GM23248 (cell line): ENCODE measurements around the gene SMPD2. TPM values are rescaled to one million over a fixed set of nuclear protein-coding genes. Genes with fewer than 3 reads are reported as not detected.

Experiments used
- DNase-seq: peaks from one replicate; pipeline ENCODE4 v3.0.0-alpha.2; 2015
- H2AFZ ChIP-seq: fragments of 200-600 bp; sonication (generic); 2 replicates; pipeline ENCODE4 v1.6.1; 2016; ENCODE audit warnings: antibody characterized with exemption
- H3F3A ChIP-seq: fragments of 200-600 bp; sonication (generic); 2 replicates; pipeline ENCODE4 v1.6.1; 2016; ENCODE audit warnings: mild to moderate bottlenecking, antibody characterized with exemption, mixed run types; ENCODE audit not compliant: insufficient read depth
- H3K27ac ChIP-seq: fragments of 200-600 bp; sonication (generic); 2 replicates; pipeline ENCODE4 v1.5.1; 2016; ENCODE audit warnings: mild to moderate bottlenecking
- H3K27me3 ChIP-seq: fragments of 200-600 bp; sonication (generic); replicated peaks from 2 replicates; pipeline ENCODE4 v1.6.1; 2016; ENCODE audit warnings: mild to moderate bottlenecking; ENCODE audit not compliant: insufficient read depth
- H3K36me3 ChIP-seq: fragments of 200-600 bp; sonication (generic); 2 replicates; pipeline ENCODE4 v1.6.1; 2016; ENCODE audit warnings: low read depth, mild to moderate bottlenecking
- H3K4me1 ChIP-seq: fragments of 200-600 bp; sonication (generic); 2 replicates; pipeline ENCODE4 v1.6.1; 2016; ENCODE audit warnings: mild to moderate bottlenecking; ENCODE audit not compliant: insufficient read depth
- H3K4me2 ChIP-seq: fragments of 200-600 bp; sonication (generic); one replicate; pipeline ENCODE4 v1.6.1; 2016; ENCODE audit warnings: mild to moderate bottlenecking; ENCODE audit not compliant: unreplicated experiment
- H3K4me3 ChIP-seq: fragments of 200-600 bp; sonication (generic); 2 replicates; pipeline ENCODE4 v1.5.1; 2016; ENCODE audit warnings: mild to moderate bottlenecking
- H3K79me2 ChIP-seq: fragments of 200-600 bp; sonication (generic); 2 replicates; pipeline ENCODE4 v1.6.1; 2016; ENCODE audit warnings: mild to moderate bottlenecking; ENCODE audit not compliant: insufficient read depth
- H3K9ac ChIP-seq: fragments of 200-600 bp; sonication (generic); 2 replicates; pipeline ENCODE4 v1.6.1; 2016; ENCODE audit warnings: mild to moderate bottlenecking
- H3K9me2 ChIP-seq: fragments of 200-600 bp; sonication (generic); 2 replicates; pipeline ENCODE4 v1.6.1; 2016; ENCODE audit warnings: mixed run types, mild to moderate bottlenecking, moderate library complexity; ENCODE audit not compliant: insufficient read depth
- H3K9me3 ChIP-seq: fragments of 200-600 bp; sonication (generic); one replicate; pipeline ENCODE4 v1.6.1; 2017; ENCODE audit warnings: low read depth
- H4K20me1 ChIP-seq: fragments of 200-600 bp; sonication (generic); 2 replicates; pipeline ENCODE4 v1.6.0; 2016; ENCODE audit not compliant: insufficient read depth
- EZH2 ChIP-seq: fragments of 200-600 bp; sonication (generic); IDR thresholded peaks from 2 replicates; pipeline ENCODE4 v1.6.1; 2018; ENCODE audit warnings: antibody characterized with exemption, mild to moderate bottlenecking; ENCODE audit not compliant: insufficient read depth, poor library complexity, severe bottlenecking
- EZH2phosphoT487 ChIP-seq: fragments of 200-600 bp; sonication (generic); IDR thresholded peaks from 2 replicates; pipeline ENCODE4 v1.6.1; 2018; ENCODE audit warnings: antibody characterized with exemption, moderate library complexity, mild to moderate bottlenecking, low read depth; ENCODE audit not compliant: insufficient read depth
- WGBS, 2 experiments: methylation state at CpG; one replicate each; pipeline ENCODE4 v1.1.6; 2015 to 2017; ENCODE audit warnings: low lambda C conversion rate in 2 of 2, low coverage in 1 of 2; ENCODE audit errors: missing lambda C conversion rate in 2 of 2; 5-methylcytosine and 5-hydroxymethylcytosine counted together
- in situ Hi-C: fragments of 300-500 bp; cut with MboI; formaldehyde crosslinking; loops from 2 replicates; pipeline ENCODE4 v1.15.0; 2020
- polyA plus RNA-seq: library from polyadenylated mRNA; unstranded; fragments of >200 nt; fragmentation: Nextera tagmentation; extraction: Ambion mirVana; gene quantifications from 2 replicates; pipeline ENCODE4 v1.2.1, GENCODE V29; 2016
- total RNA-seq: library from RNA; depleted of rRNA; stranded (reverse); fragments of >200 nt; shearing (Covaris generic); gene quantifications from 2 replicates; pipeline ENCODE4 v1.2.3, GENCODE V29; 2014

Gene SMPD2
- total and polyA plus RNA-seq, 2 experiments from 2014 or later: 4.5 to 6.4 TPM

- no peak overlapping the region for H3K9ac ChIP-seq
- 92 to 95% methylated on average over 10 of the region's 10 CpGs for WGBS, 2 experiments
- peaks cover 2% of the 10 kb centered on the region; the same call in 1 of the 2 replicates for H3K36me3 ChIP-seq
- H2AFZ ChIP-seq: no peak overlapping the region
- no peak overlapping the region for H3K4me2 ChIP-seq
- TF ChIP-seq EZH2 (no peak), EZH2phosphoT487 (no peak)
- no peaks in the 10 kb centered on the region for H4K20me1 ChIP-seq
- in situ Hi-C loops: no loop called here
- 0 out of 2 replicates have a peak, but pooled peaks cover 4% of the 10 kb centered on the region for H3F3A ChIP-seq
- H3K27me3 ChIP-seq: no peaks in the 10 kb centered on the region
- H3K9me2 ChIP-seq: no peaks in the 10 kb centered on the region
- H3K27ac ChIP-seq: no peak overlapping the region
- no peak for DNase-seq
- no peaks in the 10 kb centered on the region for H3K79me2 ChIP-seq
- peaks cover 10% of the 10 kb centered on the region; the same call in 1 of the 2 replicates for H3K4me1 ChIP-seq
- no peaks in the 10 kb centered on the region for H3K9me3 ChIP-seq
- H3K4me3 ChIP-seq: no peak overlapping the region
Measured at GRCh38 chr6:109443425-109443950, 3.0 kb downstream of the SMPD2 start.

GRCh38 chr6:109445382-109445781 is 4.9 kb downstream of the SMPD2 start:
- TF ChIP-seq EZH2phosphoT487 (no peak), EZH2 (no peak)
- DNase-seq: peak; percentile 23
- in situ Hi-C loops: no loop called here

GRCh38 chr6:109446072-109446471 is 5.5 kb downstream of the SMPD2 start:
- Histone ChIP-seq H3K27me3 (no peaks in the 10 kb centered on the region), H3K36me3 (peaks cover 2% of the 10 kb centered on the region; the same call in 1 of the 2 replicates), H3K9ac (no peak overlapping the region), H3K9me2 (no peaks in the 10 kb centered on the region), H3F3A (0 out of 2 replicates have a peak, but pooled peaks cover 4% of the 10 kb centered on the region), H3K9me3 (no peaks in the 10 kb centered on the region), H3K4me1 (peaks cover 4% of the 10 kb centered on the region; the same call in 1 of the 2 replicates), H3K4me2 (no peak overlapping the region), H2AFZ (no peak overlapping the region), H3K27ac (no peak overlapping the region), H3K4me3 (no peak overlapping the region), H4K20me1 (no peaks in the 10 kb centered on the region), H3K79me2 (no peaks in the 10 kb centered on the region)
- in situ Hi-C loops: no loop called here
- WGBS, 2 experiments: 86 to 91% methylated on average over 13 to 15 of the region's 15 CpGs
- DNase-seq: no peak
- no peak for TF ChIP-seq EZH2phosphoT487
- no peak for TF ChIP-seq EZH2

More at GRCh38 chr6:109445382-109445781, 4.9 kb downstream of the SMPD2 start:
- H3K27me3 ChIP-seq: no peaks in the 10 kb centered on the region
- no peak overlapping the region for H3K4me2 ChIP-seq
- 0 out of 2 replicates have a peak, but pooled peaks cover 4% of the 10 kb centered on the region for H3F3A ChIP-seq
- H3K9me2 ChIP-seq: no peaks in the 10 kb centered on the region
- no peaks in the 10 kb centered on the region for H4K20me1 ChIP-seq
- no peaks in the 10 kb centered on the region for H3K9me3 ChIP-seq
- H3K36me3 ChIP-seq: peaks cover 2% of the 10 kb centered on the region; the same call in 1 of the 2 replicates
- no peaks in the 10 kb centered on the region for H3K79me2 ChIP-seq
- H2AFZ ChIP-seq: no peak overlapping the region
- peaks cover 4% of the 10 kb centered on the region; the same call in 1 of the 2 replicates for H3K4me1 ChIP-seq
- H3K9ac ChIP-seq: no peak overlapping the region
- no peak overlapping the region for H3K4me3 ChIP-seq
- no peak overlapping the region for H3K27ac ChIP-seq
- WGBS, 2 experiments: 92 to 94% methylated on average over 9 of the region's 9 CpGs

- Histone ChIP-seq H3K9me2 (no peaks in the 10 kb centered on the region), H3K9ac (no peak overlapping the region), H3K4me1 (peaks cover 3% of the 10 kb centered on the region; the same call in 1 of the 2 replicates), H3K79me2 (no peaks in the 10 kb centered on the region), H3K9me3 (no peaks in the 10 kb centered on the region), H3K27me3 (no peaks in the 10 kb centered on the region), H3K27ac (no peak overlapping the region), H3K4me2 (no peak overlapping the region), H4K20me1 (no peaks in the 10 kb centered on the region), H2AFZ (no peak overlapping the region), H3F3A (0 out of 2 replicates have a peak, but pooled peaks cover 4% of the 10 kb centered on the region), H3K36me3 (peaks cover 2% of the 10 kb centered on the region; the same call in 1 of the 2 replicates), H3K4me3 (no peak overlapping the region)
- 82 to 84% methylated on average over 8 of the region's 8 CpGs for WGBS, 2 experiments
- TF ChIP-seq EZH2phosphoT487 (no peak), EZH2 (no peak)
- DNase-seq: no peak
- in situ Hi-C loops: no loop called here
Measured at GRCh38 chr6:109446541-109446940, 6.0 kb downstream of the SMPD2 start.
